ENCODE data around the gene GPBAR1. TPM values are rescaled to one million over a fixed set of nuclear protein-coding genes. Genes with fewer than 3 reads are reported as not detected.
"Not testable (repeated sequence)": the region's sequence is repeated elsewhere in the genome, so short reads cannot be mapped to it uniquely, and the experiment has no call there.

GPBAR1 gene
- polyA plus RNA-seq, 4 donors = 1.6 to 2.8 (median 1.9) TPM

- DNase-seq (ENCODE audit: low read depth in 4 of 4, low spot score in 3 of 4) = no peak
These were observed 44.6 kb downstream of the GPBAR1 start for GRCh38 chr2:218305383-218305782.

- DNase-seq (ENCODE audit: low read depth in 4 of 4, low spot score in 3 of 4) = no peak
These were observed 45.5 kb downstream of the GPBAR1 start for GRCh38 chr2:218306184-218306920.

DNA sequence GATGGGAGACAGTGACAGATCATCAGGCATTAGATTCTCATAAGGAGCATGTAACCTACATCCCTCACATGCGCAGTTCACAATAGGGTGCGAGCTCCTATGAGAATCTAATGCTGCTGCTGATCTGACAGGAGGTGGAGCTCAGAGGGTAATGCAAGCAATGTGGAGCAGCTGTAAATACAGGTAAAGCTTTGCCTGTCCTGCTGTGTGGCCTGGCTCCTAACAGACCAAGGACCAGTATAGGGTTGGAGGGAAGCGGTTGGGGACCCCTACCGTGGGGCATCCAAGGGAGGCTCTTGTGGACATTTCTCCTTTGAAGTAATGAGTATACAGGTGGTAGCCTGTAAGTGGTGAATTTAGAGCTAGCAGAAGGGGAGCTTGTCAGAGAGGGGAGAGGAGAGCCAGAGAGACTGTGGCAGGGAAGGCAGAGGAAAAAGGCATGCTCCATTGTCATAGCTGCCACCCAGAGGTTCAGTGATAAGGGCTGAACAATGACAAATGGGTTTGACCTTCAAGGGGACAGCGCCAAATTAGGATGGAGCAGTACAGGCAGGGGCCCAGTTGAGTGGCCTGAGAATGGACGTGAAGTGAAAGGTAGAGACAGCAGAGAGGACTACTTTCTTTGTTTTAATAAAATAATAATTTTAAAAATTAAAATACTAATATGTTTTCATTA is 46.7 kb downstream of the GPBAR1 start:
- no peak for DNase-seq (ENCODE audit: low read depth in 4 of 4, low spot score in 3 of 4)

- DNase-seq (ENCODE audit: low read depth in 4 of 4, low spot score in 3 of 4) = no peak
These were observed 50.2 kb downstream of the GPBAR1 start for GRCh38 chr2:218310853-218311540.

DNA sequence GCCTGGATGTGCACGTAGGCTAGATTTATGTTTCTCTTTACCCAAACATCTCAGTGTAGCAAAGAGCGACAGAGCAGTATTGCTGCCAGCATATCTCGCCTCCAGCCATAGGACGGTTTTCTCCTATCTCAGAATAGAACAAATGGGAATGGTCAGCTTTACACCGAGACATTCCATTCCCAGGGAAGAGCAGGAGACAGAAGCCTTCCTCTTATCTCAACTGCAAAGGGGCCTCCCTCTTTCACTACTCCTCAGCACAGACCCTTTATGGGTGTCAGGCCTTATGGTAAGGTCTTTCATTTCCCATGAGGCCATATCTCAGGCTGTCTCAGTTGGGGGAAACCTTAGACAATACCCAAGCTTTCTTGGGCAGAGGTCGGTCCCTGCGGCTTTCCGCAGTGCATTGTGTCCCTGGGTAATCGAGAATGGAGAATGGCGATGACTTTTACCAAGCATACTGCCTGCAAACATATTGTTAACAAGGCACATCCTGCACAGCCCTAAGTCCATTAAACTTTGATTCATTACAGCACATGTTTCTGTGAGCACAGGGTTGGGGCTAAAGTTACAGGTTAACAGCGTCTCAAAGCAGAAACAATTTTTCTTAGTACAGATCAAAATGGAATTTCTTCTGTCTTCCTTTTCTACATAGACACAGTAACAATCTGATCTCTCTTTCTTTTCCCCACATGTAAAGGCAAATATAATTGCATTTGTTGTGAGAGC is 50.9 kb downstream of the GPBAR1 start:
- not testable (repeated sequence) for DNase-seq (ENCODE audit: low read depth in 4 of 4, low spot score in 3 of 4)

GRCh38 chr2:218312267-218312756 is 51.5 kb downstream of the GPBAR1 start:
- DNase-seq (ENCODE audit: low read depth in 4 of 4, low spot score in 3 of 4) = no peak

- DNase-seq (ENCODE audit: low read depth in 4 of 4, low spot score in 3 of 4) = no peak
These were observed 52.5 kb downstream of the GPBAR1 start for GRCh38 chr2:218313356-218313755.

Other genes with a start within 250 kb of the GPBAR1 start
- under 1 TPM in 3 of 4 donors, not detected in 1; 0.11 to 0.50 (median 0.37) TPM for gene RUFY4, start 191.8 kb upstream of the GPBAR1 start, polyA plus RNA-seq (ENCODE audit: insufficient read length in 4 of 4)
- 1 to 10 TPM in 1 of 4 donors, under 1 TPM in 3; 0.06 to 1.3 (median 0.41) TPM for gene CXCR2, start 135.0 kb upstream of the GPBAR1 start, polyA plus RNA-seq (ENCODE audit: insufficient read length in 4 of 4)
- gene CXCR1, start 94.1 kb upstream of the GPBAR1 start, polyA plus RNA-seq (ENCODE audit: insufficient read length in 4 of 4) = under 1 TPM in 1 of 4 donors, not detected in 3; 0.55 TPM
- 100 to 1,000 TPM; 216 to 275 (median 255) TPM for gene ARPC2, start 43.8 kb upstream of the GPBAR1 start, polyA plus RNA-seq (ENCODE audit: insufficient read length in 4 of 4)
- gene AAMP, start 9.1 kb downstream of the GPBAR1 start, polyA plus RNA-seq (ENCODE audit: insufficient read length in 4 of 4) = 100 to 1,000 TPM in 3 of 4 donors, 10 to 100 TPM in 1; 75.6 to 140 (median 117) TPM
- gene PNKD, start 9.5 kb downstream of the GPBAR1 start, polyA plus RNA-seq (ENCODE audit: insufficient read length in 4 of 4) = 100 to 1,000 TPM in 2 of 4 donors, 10 to 100 TPM in 2; 46.5 to 127 (median 96.1) TPM
- gene TMBIM1, start 31.5 kb downstream of the GPBAR1 start, polyA plus RNA-seq (ENCODE audit: insufficient read length in 4 of 4) = 10 to 100 TPM; 72.2 to 94.0 (median 86.5) TPM
- 1 to 10 TPM in 3 of 4 donors, under 1 TPM in 1; 0.19 to 6.5 (median 4.9) TPM for gene CATIP, start 95.8 kb downstream of the GPBAR1 start, polyA plus RNA-seq (ENCODE audit: insufficient read length in 4 of 4)
- 1 to 10 TPM in 2 of 4 donors, under 1 TPM in 2; 0.57 to 1.5 (median 1.0) TPM for gene SLC11A1, start 121.3 kb downstream of the GPBAR1 start, polyA plus RNA-seq (ENCODE audit: insufficient read length in 4 of 4)
- 100 to 1,000 TPM; 131 to 162 (median 132) TPM for gene CTDSP1, start 138.9 kb downstream of the GPBAR1 start, polyA plus RNA-seq (ENCODE audit: insufficient read length in 4 of 4)
- gene VIL1, start 158.1 kb downstream of the GPBAR1 start, polyA plus RNA-seq (ENCODE audit: insufficient read length in 4 of 4) = 10 to 100 TPM in 3 of 4 donors, under 1 TPM in 1; 0.75 to 28.8 (median 19.5) TPM